Measurements from ENCODE around the gene PRSS56. TPM values are rescaled to one million over a fixed set of nuclear protein-coding genes. Genes with fewer than 3 reads are reported as not detected.

The PRSS56 gene
- polyA plus RNA-seq, 1 donor from 2014 or later = 0.16 TPM

- Histone ChIP-seq H3F3A (ENCODE audit: insufficient read depth, low read length, poor library complexity, severe bottlenecking) (no peaks in the 10 kb centered on the region), H3K79me2 (replicated peaks; ENCODE audit: insufficient read depth, low read length) (no peaks in the 10 kb centered on the region), H3K27ac (ENCODE audit: low read length) (no peak overlapping the region), H3K4me3 (ENCODE audit: low read length) (no peak overlapping the region), H3K27me3 (ENCODE audit: insufficient read depth, low read depth, low read length) (no peaks in the 10 kb centered on the region), H4K20me1 (ENCODE audit: insufficient read depth) (no peaks in the 10 kb centered on the region), H3K9me2 (ENCODE audit: insufficient read depth, low read length) (no peaks in the 10 kb centered on the region), H3K9me3 (ENCODE audit: low read length) (no peaks in the 10 kb centered on the region), H3K36me3 (ENCODE audit: insufficient read depth, low read length) (no peaks in the 10 kb centered on the region), H3K4me2 (ENCODE audit: low read length) (no peak overlapping the region), H2AFZ (ENCODE audit: low read depth, low read length) (no peak overlapping the region), H3K9ac (ENCODE audit: low read length) (no peak overlapping the region)
- TF ChIP-seq TAF1 (IDR thresholded peaks at IDR 0.05; ENCODE audit: low read depth) = no peak
- no peak for TF ChIP-seq EP300 (conservative IDR thresholded peaks at IDR 0.05; ENCODE audit: poor library complexity, severe bottlenecking)
- no peak for TF ChIP-seq EZH2 (IDR thresholded peaks at IDR 0.05; ENCODE audit: borderline replicate concordance, insufficient read depth, low read length, poor library complexity, severe bottlenecking)
- TF ChIP-seq POLR2AphosphoS5 (IDR thresholded peaks at IDR 0.05) = no peak
- no peak for TF ChIP-seq CTCF (IDR thresholded peaks at IDR 0.05; ENCODE audit: poor library complexity, severe bottlenecking)
- no peak for TF ChIP-seq REST (IDR thresholded peaks at IDR 0.05; ENCODE audit: borderline replicate concordance)
- no peak for TF ChIP-seq MXI1 (conservative IDR thresholded peaks at IDR 0.05; ENCODE audit: poor library complexity, severe bottlenecking)
- no peak for TF ChIP-seq SMC3 (conservative IDR thresholded peaks at IDR 0.05; ENCODE audit: poor library complexity)
- TF ChIP-seq RAD21 (conservative IDR thresholded peaks at IDR 0.05) = no peak
Observed at GRCh38 chr2:232562515-232563151, 42.4 kb downstream of the PRSS56 start.

- Histone ChIP-seq H3K27me3 (ENCODE audit: insufficient read depth, low read depth, low read length) (no peaks in the 10 kb centered on the region), H3K27ac (ENCODE audit: low read length) (no peak overlapping the region), H3K4me3 (ENCODE audit: low read length) (no peak overlapping the region), H3K9me3 (ENCODE audit: low read length) (no peaks in the 10 kb centered on the region), H3K9me2 (ENCODE audit: insufficient read depth, low read length) (no peaks in the 10 kb centered on the region), H4K20me1 (ENCODE audit: insufficient read depth) (no peaks in the 10 kb centered on the region), H3K79me2 (replicated peaks; ENCODE audit: insufficient read depth, low read length) (no peaks in the 10 kb centered on the region), H3F3A (ENCODE audit: insufficient read depth, low read length, poor library complexity, severe bottlenecking) (no peaks in the 10 kb centered on the region), H2AFZ (ENCODE audit: low read depth, low read length) (no peak overlapping the region), H3K9ac (ENCODE audit: low read length) (no peak overlapping the region), H3K4me2 (ENCODE audit: low read length) (no peak overlapping the region), H3K36me3 (ENCODE audit: insufficient read depth, low read length) (no peaks in the 10 kb centered on the region)
- TF ChIP-seq EZH2 (IDR thresholded peaks at IDR 0.05; ENCODE audit: borderline replicate concordance, insufficient read depth, low read length, poor library complexity, severe bottlenecking) (no peak), MXI1 (conservative IDR thresholded peaks at IDR 0.05; ENCODE audit: poor library complexity, severe bottlenecking) (no peak), REST (IDR thresholded peaks at IDR 0.05; ENCODE audit: borderline replicate concordance) (no peak), CTCF (IDR thresholded peaks at IDR 0.05; ENCODE audit: poor library complexity, severe bottlenecking) (no peak), RAD21 (conservative IDR thresholded peaks at IDR 0.05) (no peak), POLR2AphosphoS5 (IDR thresholded peaks at IDR 0.05) (no peak), EP300 (conservative IDR thresholded peaks at IDR 0.05; ENCODE audit: poor library complexity, severe bottlenecking) (no peak), SMC3 (conservative IDR thresholded peaks at IDR 0.05; ENCODE audit: poor library complexity) (no peak), TAF1 (IDR thresholded peaks at IDR 0.05; ENCODE audit: low read depth) (no peak)
Observed at GRCh38 chr2:232563580-232563979, 43.4 kb downstream of the PRSS56 start.
